Measurements from ENCODE around the gene DNAH17. TPM values are rescaled to one million over a fixed set of nuclear protein-coding genes. Genes with fewer than 3 reads are reported as not detected.
A peak's percentile ranks its signal among the peaks of the same experiment; 100 is the strongest.

The DNAH17 gene
- total RNA-seq, 1 donor from 2014 or later = not detected

DNA sequence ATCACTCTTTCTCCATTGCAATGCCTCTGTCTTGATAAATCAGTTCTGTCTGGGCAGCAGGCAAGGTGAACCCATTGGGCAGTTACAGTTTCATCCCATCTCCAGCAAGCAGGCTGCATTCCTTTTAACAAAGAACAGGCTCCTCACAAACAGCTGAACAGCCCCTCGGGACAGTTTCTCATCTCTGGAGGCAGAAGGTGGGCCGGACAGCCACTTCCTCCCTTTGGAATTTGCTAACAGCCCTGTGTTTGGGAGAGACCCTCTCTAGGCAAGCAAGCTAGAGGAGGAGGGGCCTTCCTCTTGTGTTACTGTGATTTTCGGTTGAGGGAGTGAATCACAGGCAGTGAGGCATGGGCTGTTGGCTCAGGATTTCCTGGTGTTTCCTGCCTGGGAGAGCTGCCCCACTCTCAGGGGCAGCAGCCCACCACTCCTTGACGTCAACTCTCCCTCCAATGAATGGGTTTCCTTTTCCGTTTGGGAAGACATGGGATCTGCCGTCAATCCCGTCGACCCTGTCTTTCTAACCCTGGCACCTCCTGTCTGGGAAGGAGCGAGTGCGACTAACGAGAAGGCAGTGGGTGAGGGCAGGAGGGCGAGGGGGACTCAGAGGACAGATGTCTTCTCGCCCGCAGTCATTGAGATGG is 202.4 kb downstream of the DNAH17 start:
- H3K4me3 ChIP-seq = no peak overlapping the region
- H3K27ac Mint-ChIP-seq = peak overlapping the region; percentile 93
- no peaks in the 10 kb centered on the region for H3K27me3 ChIP-seq
- H3K9ac ChIP-seq = no peak overlapping the region
- peaks cover 11% of the 10 kb centered on the region for H4K20me1 ChIP-seq (ENCODE audit: low read depth)
- H3K27ac ChIP-seq = peak overlapping the region; percentile 90
- H3K79me2 ChIP-seq (ENCODE audit: low read depth) = peaks cover 14% of the 10 kb centered on the region
- no peaks in the 10 kb centered on the region for H3K36me3 Mint-ChIP-seq
- peaks cover 50% of the 10 kb centered on the region for H3K4me1 Mint-ChIP-seq
- DNase-seq (ENCODE audit: low spot score) = peak; percentile 80
- peak overlapping the region; percentile 71 for H2AFZ ChIP-seq (replicated peaks)
- no peaks in the 10 kb centered on the region for H3K27me3 Mint-ChIP-seq (ENCODE audit: insufficient read depth, low read depth)
- peak overlapping the region; percentile 54 for H3K4me3 Mint-ChIP-seq
- peak overlapping the region; percentile 36 for H3K4me2 ChIP-seq
- H3K9me3 Mint-ChIP-seq = no peaks in the 10 kb centered on the region
- TF ChIP-seq EZH2 (IDR thresholded peaks at IDR 0.05) = no peak
- TF ChIP-seq, protein P1, sequence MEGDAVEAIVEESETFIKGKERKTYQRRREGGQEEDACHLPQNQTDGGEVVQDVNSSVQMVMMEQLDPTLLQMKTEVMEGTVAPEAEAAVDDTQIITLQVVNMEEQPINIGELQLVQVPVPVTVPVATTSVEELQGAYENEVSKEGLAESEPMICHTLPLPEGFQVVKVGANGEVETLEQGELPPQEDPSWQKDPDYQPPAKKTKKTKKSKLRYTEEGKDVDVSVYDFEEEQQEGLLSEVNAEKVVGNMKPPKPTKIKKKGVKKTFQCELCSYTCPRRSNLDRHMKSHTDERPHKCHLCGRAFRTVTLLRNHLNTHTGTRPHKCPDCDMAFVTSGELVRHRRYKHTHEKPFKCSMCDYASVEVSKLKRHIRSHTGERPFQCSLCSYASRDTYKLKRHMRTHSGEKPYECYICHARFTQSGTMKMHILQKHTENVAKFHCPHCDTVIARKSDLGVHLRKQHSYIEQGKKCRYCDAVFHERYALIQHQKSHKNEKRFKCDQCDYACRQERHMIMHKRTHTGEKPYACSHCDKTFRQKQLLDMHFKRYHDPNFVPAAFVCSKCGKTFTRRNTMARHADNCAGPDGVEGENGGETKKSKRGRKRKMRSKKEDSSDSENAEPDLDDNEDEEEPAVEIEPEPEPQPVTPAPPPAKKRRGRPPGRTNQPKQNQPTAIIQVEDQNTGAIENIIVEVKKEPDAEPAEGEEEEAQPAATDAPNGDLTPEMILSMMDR (IDR thresholded peaks at IDR 0.05) = no peak
- TF ChIP-seq EZH2phosphoT487 (IDR thresholded peaks at IDR 0.05) = no peak
- H3K9me3 ChIP-seq (ENCODE audit: low read depth) = no peaks in the 10 kb centered on the region
- H3K4me1 ChIP-seq = peaks cover 43% of the 10 kb centered on the region
- H3K36me3 ChIP-seq = no peaks in the 10 kb centered on the region
- peaks cover 54% of the 10 kb centered on the region for H3F3A ChIP-seq (ENCODE audit: low read depth)

DNA sequence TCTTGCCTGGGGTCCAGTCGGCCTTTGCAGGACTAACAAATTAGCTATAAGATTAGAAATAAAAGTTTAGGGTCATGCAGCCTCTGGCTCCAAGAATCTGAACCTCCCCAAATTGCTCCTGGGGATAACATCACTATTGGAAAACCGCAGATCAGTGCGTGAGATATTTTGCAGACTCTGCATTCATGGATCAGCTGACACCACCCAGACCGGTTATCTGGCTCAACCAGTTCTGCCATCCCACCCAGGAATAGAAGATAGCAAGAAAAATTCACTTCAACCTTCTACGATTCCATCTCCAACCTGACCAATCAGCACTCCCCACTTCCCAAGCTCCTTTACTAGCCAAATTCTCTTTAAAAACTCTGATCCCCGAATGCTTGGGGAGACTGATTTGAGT is 203.0 kb downstream of the DNAH17 start:
- H3K9ac ChIP-seq = no peak overlapping the region
- H3K27me3 ChIP-seq = no peaks in the 10 kb centered on the region
- H3F3A ChIP-seq (ENCODE audit: low read depth) = peaks cover 58% of the 10 kb centered on the region
- peaks cover 47% of the 10 kb centered on the region for H3K4me1 Mint-ChIP-seq
- H3K4me3 ChIP-seq = no peak overlapping the region
- H3K9me3 ChIP-seq (ENCODE audit: low read depth) = no peaks in the 10 kb centered on the region
- peak overlapping the region; percentile 71 for H2AFZ ChIP-seq (replicated peaks)
- H3K36me3 ChIP-seq = no peaks in the 10 kb centered on the region
- H3K27me3 Mint-ChIP-seq (ENCODE audit: insufficient read depth, low read depth) = no peaks in the 10 kb centered on the region
- H3K27ac Mint-ChIP-seq = peak overlapping the region; percentile 93
- H3K4me3 Mint-ChIP-seq = no peak overlapping the region
- peaks cover 5% of the 10 kb centered on the region for H4K20me1 ChIP-seq (ENCODE audit: low read depth)
- TF ChIP-seq EZH2 (IDR thresholded peaks at IDR 0.05) (no peak), EZH2phosphoT487 (IDR thresholded peaks at IDR 0.05) (no peak)
- TF ChIP-seq, protein P1 (IDR thresholded peaks at IDR 0.05) = no peak
- peaks cover 9% of the 10 kb centered on the region for H3K79me2 ChIP-seq (ENCODE audit: low read depth)
- peak overlapping the region; percentile 36 for H3K4me2 ChIP-seq
- peak overlapping the region; percentile 90 for H3K27ac ChIP-seq
- peaks cover 43% of the 10 kb centered on the region for H3K4me1 ChIP-seq
- no peaks in the 10 kb centered on the region for H3K36me3 Mint-ChIP-seq
- DNase-seq (ENCODE audit: low spot score) = no peak
- H3K9me3 Mint-ChIP-seq = no peaks in the 10 kb centered on the region

Small RNA genes within 50 kb of the gene (small RNA-seq; reads per million reads assigned to genes)
- gene RF00415 (not detected), gene RN7SL454P (not detected)

Other genes with a start within 250 kb of the DNAH17 start
- 7.5 and 16.7 TPM in 2 replicates for gene SOCS3, start 217.3 kb downstream of the DNAH17 start, total RNA-seq (ENCODE audit: low replicate concordance)
- 45.2 and 65.7 TPM in 2 replicates for gene PGS1, start 198.7 kb downstream of the DNAH17 start, total RNA-seq (ENCODE audit: low replicate concordance)
- 14.8 and 16.0 TPM in 2 replicates for gene CYTH1, start 204.9 kb upstream of the DNAH17 start, total RNA-seq (ENCODE audit: low replicate concordance)